MCF 10A (cell line): ENCODE measurements around the gene WWTR1. TPM values are rescaled to one million over a fixed set of nuclear protein-coding genes. Genes with fewer than 3 reads are reported as not detected.

ENCODE experiments used
- BruUV-seq: library from RNA; stranded (reverse); fragments of 400-500 nt; replicated peaks from 2 replicates; lab custom pipeline; 2021; lab: Mats Ljungman, UMichigan
- CTCF ChIA-PET: fragments of 300-600 bp; sonication (Branson Sonifier 250); formaldehyde crosslinking; extraction: SDS; loops from one replicate; lab custom pipeline; 2021; ENCODE audit warnings: antibody characterized with exemption, inconsistent platforms; lab: Yijun Ruan, JAX
- POLR2A ChIA-PET: fragments of 300-600, 350-650 bp; sonication (Branson Sonifier 250); formaldehyde crosslinking; extraction: SDS; loops from one replicate; lab custom pipeline; 2020; ENCODE audit warnings: antibody characterized with exemption, inconsistent platforms; lab: Yijun Ruan, JAX
- DNase-seq: peaks from one replicate; pipeline ENCODE4 v3.0.0-alpha.2; 2018; ENCODE audit not compliant: unreplicated experiment
- H3K27ac Mint-ChIP-seq: one replicate; pipeline ENCODE4 v1.8.0; 2022; ENCODE audit warnings: mild to moderate bottlenecking, low read depth, mixed read lengths; ENCODE audit not compliant: unreplicated experiment
- H3K27me3 Mint-ChIP-seq: one replicate; pipeline ENCODE4 v1.8.0; 2022; ENCODE audit warnings: mixed read lengths; ENCODE audit not compliant: insufficient read depth, unreplicated experiment
- H3K36me3 Mint-ChIP-seq: one replicate; pipeline ENCODE4 v1.8.0; 2022; ENCODE audit warnings: mild to moderate bottlenecking, moderate library complexity, mixed read lengths; ENCODE audit not compliant: insufficient read depth, unreplicated experiment
- H3K4me1 Mint-ChIP-seq: one replicate; pipeline ENCODE4 v1.8.0; 2022; ENCODE audit warnings: mixed read lengths; ENCODE audit not compliant: insufficient read depth, unreplicated experiment
- H3K4me3 Mint-ChIP-seq: one replicate; pipeline ENCODE4 v1.8.0; 2022; ENCODE audit warnings: mild to moderate bottlenecking, moderate library complexity, mixed read lengths; ENCODE audit not compliant: unreplicated experiment
- H3K9me3 Mint-ChIP-seq: one replicate; pipeline ENCODE4 v1.8.0; 2022; ENCODE audit warnings: mixed read lengths; ENCODE audit not compliant: unreplicated experiment
- intact Hi-C: fragments of 100-400 bp; cut with micrococcal nuclease; formaldehyde crosslinking; loops from 2 replicates; pipeline ENCODE4 v1.14.1; 2022
- total RNA-seq: library from RNA; stranded (reverse); gene quantifications from 2 replicates; pipeline ENCODE4 v1.2.3, GENCODE V29; 2022
- TF ChIP-seq, protein P1 (sequence below): fragments of 200-600 bp; IDR thresholded peaks from one replicate; pipeline ENCODE4 v1.8.0; 2022; ENCODE audit warnings: antibody characterized with exemption, mild to moderate bottlenecking; ENCODE audit not compliant: unreplicated experiment

WWTR1 gene
- total RNA-seq, 1 experiment from 2014 or later = 52.9 TPM

DNA sequence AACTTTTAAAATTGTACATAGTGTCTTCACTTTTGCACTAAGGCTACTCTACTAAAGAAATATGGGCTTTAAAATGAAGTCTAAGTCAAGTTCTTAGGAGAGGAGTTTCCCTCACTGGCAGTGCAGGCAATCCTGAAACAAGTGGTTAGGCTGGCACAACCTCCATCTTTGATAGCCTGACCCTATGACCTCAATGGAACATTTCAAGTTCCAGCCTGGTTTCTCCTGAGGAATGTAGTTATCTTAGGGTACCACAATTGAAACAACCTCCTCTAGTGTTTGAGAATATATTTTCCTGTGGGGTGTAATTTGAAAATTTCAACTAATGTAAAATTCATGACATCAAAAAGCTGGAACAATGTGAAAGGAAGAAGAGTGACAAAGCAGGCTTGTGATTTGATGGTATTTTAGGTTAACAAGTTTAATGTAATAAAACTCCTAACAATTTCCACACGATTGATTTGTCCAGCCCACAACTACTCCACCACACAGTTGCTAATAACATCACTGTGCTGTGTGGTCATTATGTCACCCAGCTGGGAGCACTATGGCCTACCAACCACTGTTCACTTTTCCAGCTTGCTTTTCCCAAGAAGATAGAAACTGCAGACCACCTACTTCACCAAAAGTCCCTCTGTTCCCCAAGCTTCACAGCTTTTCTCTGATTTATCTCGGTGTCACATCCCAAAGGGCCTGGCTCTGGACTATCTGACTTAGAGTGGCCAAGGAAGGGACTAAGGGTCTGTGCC, 1.8 kb downstream of the WWTR1 start:
- peak overlapping the region; percentile 99 for H3K27ac Mint-ChIP-seq
- H3K9me3 Mint-ChIP-seq = no peaks in the 10 kb centered on the region
- POLR2A ChIA-PET = interaction anchor here (0.6 to 6.4 kb wide), 23 partner anchors 9 to 358 kb away, joined by 3 to 83 read pairs (median 6); partner anchors contain the start of genes COMMD2 and RNF13
- CTCF ChIA-PET = interaction anchor here (0.6 to 7.2 kb wide), 15 partner anchors 10 to 153 kb away, joined by 3 to 32 read pairs (median 4); no protein-coding TSS in a partner anchor
- H3K4me1 Mint-ChIP-seq = peaks cover 34% of the 10 kb centered on the region
- no TSS peak for BruUV-seq
- no peaks in the 10 kb centered on the region for H3K27me3 Mint-ChIP-seq
- DNase-seq = no peak
- TF ChIP-seq, protein P1, sequence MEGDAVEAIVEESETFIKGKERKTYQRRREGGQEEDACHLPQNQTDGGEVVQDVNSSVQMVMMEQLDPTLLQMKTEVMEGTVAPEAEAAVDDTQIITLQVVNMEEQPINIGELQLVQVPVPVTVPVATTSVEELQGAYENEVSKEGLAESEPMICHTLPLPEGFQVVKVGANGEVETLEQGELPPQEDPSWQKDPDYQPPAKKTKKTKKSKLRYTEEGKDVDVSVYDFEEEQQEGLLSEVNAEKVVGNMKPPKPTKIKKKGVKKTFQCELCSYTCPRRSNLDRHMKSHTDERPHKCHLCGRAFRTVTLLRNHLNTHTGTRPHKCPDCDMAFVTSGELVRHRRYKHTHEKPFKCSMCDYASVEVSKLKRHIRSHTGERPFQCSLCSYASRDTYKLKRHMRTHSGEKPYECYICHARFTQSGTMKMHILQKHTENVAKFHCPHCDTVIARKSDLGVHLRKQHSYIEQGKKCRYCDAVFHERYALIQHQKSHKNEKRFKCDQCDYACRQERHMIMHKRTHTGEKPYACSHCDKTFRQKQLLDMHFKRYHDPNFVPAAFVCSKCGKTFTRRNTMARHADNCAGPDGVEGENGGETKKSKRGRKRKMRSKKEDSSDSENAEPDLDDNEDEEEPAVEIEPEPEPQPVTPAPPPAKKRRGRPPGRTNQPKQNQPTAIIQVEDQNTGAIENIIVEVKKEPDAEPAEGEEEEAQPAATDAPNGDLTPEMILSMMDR = no peak
- peak overlapping the region; percentile 100 for H3K4me3 Mint-ChIP-seq
- intact Hi-C loops = loop anchor here (5.0 kb wide), 1 partner anchor 144 kb away; no protein-coding TSS in a partner anchor
- peaks cover 23% of the 10 kb centered on the region for H3K36me3 Mint-ChIP-seq

GRCh38 chr3:149654188-149654601, 3.6 kb downstream of the WWTR1 start:
- no TSS peak for BruUV-seq
- Mint-ChIP-seq H3K4me1 (peaks cover 42% of the 10 kb centered on the region), H3K27me3 (no peaks in the 10 kb centered on the region), H3K36me3 (peaks cover 31% of the 10 kb centered on the region), H3K9me3 (no peaks in the 10 kb centered on the region), H3K4me3 (peak overlapping the region; percentile 48), H3K27ac (peak overlapping the region; percentile 75)
- ChIA-PET CTCF (interaction anchor here (0.5 to 7.2 kb wide), 11 partner anchors 50 to 148 kb away, joined by 3 to 32 read pairs (median 5); no protein-coding TSS in a partner anchor), POLR2A (interaction anchor here (0.5 to 6.4 kb wide), 11 partner anchors 7 to 137 kb away, joined by 3 to 83 read pairs (median 5); partner anchors contain the start of gene ANKUB1)
- intact Hi-C loops = no loop called here
- TF ChIP-seq, protein P1 = no peak
- DNase-seq = peak; percentile 30

GRCh38 chr3:149653564-149653963, 4.3 kb downstream of the WWTR1 start:
- peak overlapping the region; percentile 75 for H3K27ac Mint-ChIP-seq
- H3K9me3 Mint-ChIP-seq = no peaks in the 10 kb centered on the region
- TF ChIP-seq, protein P1 = no peak
- H3K27me3 Mint-ChIP-seq = no peaks in the 10 kb centered on the region
- peaks cover 44% of the 10 kb centered on the region for H3K4me1 Mint-ChIP-seq
- H3K4me3 Mint-ChIP-seq = no peak overlapping the region
- no TSS peak for BruUV-seq
- ChIA-PET POLR2A (interaction anchor here (0.6 to 6.4 kb wide), 9 partner anchors 27 to 138 kb away, joined by 3 to 83 read pairs (median 4); partner anchors contain the start of gene ANKUB1), CTCF (interaction anchor here (0.6 to 7.2 kb wide), 10 partner anchors 51 to 533 kb away, joined by 3 to 32 read pairs (median 4); no protein-coding TSS in a partner anchor)
- no peak for DNase-seq
- intact Hi-C loops = no loop called here
- peaks cover 31% of the 10 kb centered on the region for H3K36me3 Mint-ChIP-seq

- CTCF ChIA-PET = interaction anchor here (0.6 to 3.4 kb wide), 9 partner anchors 52 to 533 kb away, joined by 3 to 15 read pairs (median 4); no protein-coding TSS in a partner anchor
- DNase-seq = no peak
- TF ChIP-seq, protein P1 = no peak
- no peaks in the 10 kb centered on the region for H3K9me3 Mint-ChIP-seq
- no peak overlapping the region for H3K4me3 Mint-ChIP-seq
- peaks cover 31% of the 10 kb centered on the region for H3K36me3 Mint-ChIP-seq
- intact Hi-C loops = no loop called here
- peaks cover 45% of the 10 kb centered on the region for H3K4me1 Mint-ChIP-seq
- no peak overlapping the region for H3K27ac Mint-ChIP-seq
- BruUV-seq = no TSS peak
- H3K27me3 Mint-ChIP-seq = no peaks in the 10 kb centered on the region
- POLR2A ChIA-PET = interaction anchor here (0.6 to 6.4 kb wide), 6 partner anchors 32 to 82 kb away, joined by 3 to 83 read pairs (median 3); no protein-coding TSS in a partner anchor
These were observed 4.7 kb downstream of the WWTR1 start for GRCh38 chr3:149653136-149653535.
